Stomach (tissue), 4 donors: ENCODE results near the gene LACTB.
"Not testable (repeated sequence)": the region's sequence is repeated elsewhere in the genome, so short reads cannot be mapped to it uniquely, and the experiment has no call there.

Experiments
- CTCF ChIP-seq, 7 experiments: fragments of 450-650 bp in 4 of 7; fragments of 200-600 bp in 3 of 7; sonication (generic) in 3 of 7; IDR thresholded peaks; one replicate each; pipeline ENCODE4 v1.5.1; 2016 to 2019; ENCODE audit warnings: antibody characterized with exemption in 7 of 7, control low read depth in 2 of 7, mild to moderate bottlenecking in 1 of 7
- EP300 ChIP-seq: sonication (generic); formaldehyde crosslinking; IDR thresholded peaks from one replicate; pipeline ENCODE4 v1.6.1; 2017; ENCODE audit warnings: antibody characterized with exemption
- POLR2A ChIP-seq, 4 donors: fragments of 450-650 bp; IDR thresholded peaks; one replicate each; pipeline ENCODE4 v1.6.1; 2016; ENCODE audit warnings: antibody characterized with exemption in 4 of 4, control low read depth in 2 of 4, mild to moderate bottlenecking in 1 of 4, moderate library complexity in 1 of 4
- POLR2AphosphoS5 ChIP-seq, 3 donors: sonication (generic); formaldehyde crosslinking; IDR thresholded peaks; one replicate each; pipeline ENCODE4 v1.6.1; 2016; ENCODE audit warnings: antibody characterized with exemption in 3 of 3

- not testable (repeated sequence) for TF ChIP-seq CTCF (IDR thresholded peaks at IDR 0.05); POLR2AphosphoS5 (IDR thresholded peaks at IDR 0.05); POLR2A (IDR thresholded peaks at IDR 0.05); EP300
Observed at GRCh38 chr15:63099581-63099980, 22.1 kb upstream of the LACTB start.
